RWPE1 (cell line): ENCODE measurements around the gene CAVIN3.
"Not testable (repeated sequence)": the region's sequence is repeated elsewhere in the genome, so short reads cannot be mapped to it uniquely, and the experiment has no call there.

ENCODE experiments used
- CTCF ChIA-PET: fragments of 350-600 bp; sonication (Branson Sonifier 250); formaldehyde crosslinking; extraction: SDS; loops from one replicate; lab custom pipeline; 2021; lab: Yijun Ruan, JAX
- POLR2A ChIA-PET: fragments of 400-600 bp; formaldehyde crosslinking; extraction: SDS; loops from one replicate; lab custom pipeline; 2020; ENCODE audit warnings: antibody characterized with exemption; ENCODE audit not compliant: low non-redundant PET; lab: Yijun Ruan, JAX
- DNase-seq: peaks from one replicate; pipeline ENCODE4 v3.0.0; 2012; ENCODE audit warnings: low spot score
- H3K27ac ChIP-seq: fragments of 450-650 bp; 2 replicates; pipeline ENCODE4 v1.5.1; 2017
- TF ChIP-seq, protein P1 (sequence below): fragments of 450-650 bp; conservative IDR thresholded peaks from 2 replicates; pipeline ENCODE4 v1.5.1; 2017; ENCODE audit warnings: low read depth, mild to moderate bottlenecking

Gene CAVIN3

DNA sequence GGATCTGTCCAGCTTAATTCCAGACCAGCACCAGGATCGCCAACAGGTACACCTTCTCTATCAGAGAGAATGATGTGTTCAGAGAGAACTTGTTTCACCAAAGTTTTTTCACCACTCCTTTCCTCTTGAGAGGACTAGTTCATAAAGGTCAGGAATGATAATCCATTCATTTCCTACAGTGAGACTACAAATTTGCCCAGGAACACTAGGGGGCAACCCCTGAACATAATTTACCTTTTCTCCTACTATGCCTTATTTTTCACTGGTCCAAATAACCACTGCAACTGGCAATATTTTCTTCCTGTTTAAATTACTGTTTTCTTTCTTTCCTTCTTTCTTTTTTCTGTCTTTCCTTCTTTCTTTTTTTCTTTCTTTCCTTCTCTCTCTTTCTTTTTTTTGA lies 22.5 kb downstream of the CAVIN3 start:
- ChIA-PET CTCF (interaction anchor here (0.6 to 2.1 kb wide), 8 partner anchors 19 to 1893 kb away, joined by 3 to 8 read pairs (median 4); no protein-coding TSS in a partner anchor), POLR2A (no interaction called here)
- no peak overlapping the region for H3K27ac ChIP-seq
- peak; percentile 41 for DNase-seq
- TF ChIP-seq, protein P1, sequence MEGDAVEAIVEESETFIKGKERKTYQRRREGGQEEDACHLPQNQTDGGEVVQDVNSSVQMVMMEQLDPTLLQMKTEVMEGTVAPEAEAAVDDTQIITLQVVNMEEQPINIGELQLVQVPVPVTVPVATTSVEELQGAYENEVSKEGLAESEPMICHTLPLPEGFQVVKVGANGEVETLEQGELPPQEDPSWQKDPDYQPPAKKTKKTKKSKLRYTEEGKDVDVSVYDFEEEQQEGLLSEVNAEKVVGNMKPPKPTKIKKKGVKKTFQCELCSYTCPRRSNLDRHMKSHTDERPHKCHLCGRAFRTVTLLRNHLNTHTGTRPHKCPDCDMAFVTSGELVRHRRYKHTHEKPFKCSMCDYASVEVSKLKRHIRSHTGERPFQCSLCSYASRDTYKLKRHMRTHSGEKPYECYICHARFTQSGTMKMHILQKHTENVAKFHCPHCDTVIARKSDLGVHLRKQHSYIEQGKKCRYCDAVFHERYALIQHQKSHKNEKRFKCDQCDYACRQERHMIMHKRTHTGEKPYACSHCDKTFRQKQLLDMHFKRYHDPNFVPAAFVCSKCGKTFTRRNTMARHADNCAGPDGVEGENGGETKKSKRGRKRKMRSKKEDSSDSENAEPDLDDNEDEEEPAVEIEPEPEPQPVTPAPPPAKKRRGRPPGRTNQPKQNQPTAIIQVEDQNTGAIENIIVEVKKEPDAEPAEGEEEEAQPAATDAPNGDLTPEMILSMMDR, result peak; percentile 21

DNA sequence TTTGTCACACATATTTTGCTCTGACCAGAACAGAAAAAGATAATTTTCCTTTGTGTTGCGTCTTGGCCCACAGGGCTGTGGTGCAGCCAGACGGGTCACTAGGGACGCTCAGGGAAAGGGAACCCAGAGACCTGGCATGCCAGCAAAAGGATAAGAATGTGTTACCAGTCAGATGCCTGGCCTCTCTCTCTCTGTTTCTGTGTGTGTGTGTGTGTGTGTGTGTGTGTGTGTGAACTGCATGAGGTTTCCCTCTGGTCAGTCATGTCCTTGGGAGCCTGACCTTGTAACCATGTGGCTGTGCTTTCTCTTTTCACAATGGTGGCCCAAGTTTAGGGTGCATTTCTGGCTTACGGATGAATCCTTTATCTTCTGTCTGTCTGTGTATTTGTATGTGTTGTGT lies 35.3 kb downstream of the CAVIN3 start:
- no peak for DNase-seq
- CTCF ChIA-PET, result no interaction called here
- TF ChIP-seq, protein P1, result no peak
- POLR2A ChIA-PET, result no interaction called here
- no peak overlapping the region for H3K27ac ChIP-seq

DNA sequence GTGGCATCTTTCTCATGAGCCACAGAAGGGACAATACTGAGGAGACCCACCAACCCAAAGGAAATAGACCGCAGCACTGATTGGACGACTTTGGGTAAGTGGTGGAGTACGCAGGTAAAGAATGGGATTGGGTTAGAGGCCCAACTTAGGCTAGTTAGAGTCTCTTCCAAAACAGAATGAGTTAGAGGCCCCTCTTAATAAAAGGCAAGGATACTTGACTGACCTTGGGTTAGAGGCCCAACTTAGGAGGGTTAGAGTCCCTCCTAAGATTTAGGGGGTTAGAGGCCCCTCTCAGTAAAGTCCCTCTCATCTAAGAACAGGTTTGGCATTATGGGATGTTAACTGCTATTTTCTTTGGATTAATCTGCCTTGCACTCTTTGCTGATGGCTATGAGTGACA lies 36.1 kb downstream of the CAVIN3 start:
- TF ChIP-seq, protein P1, result no peak
- DNase-seq, result no peak
- CTCF ChIA-PET, result no interaction called here
- no peak overlapping the region for H3K27ac ChIP-seq
- POLR2A ChIA-PET, result no interaction called here

DNA sequence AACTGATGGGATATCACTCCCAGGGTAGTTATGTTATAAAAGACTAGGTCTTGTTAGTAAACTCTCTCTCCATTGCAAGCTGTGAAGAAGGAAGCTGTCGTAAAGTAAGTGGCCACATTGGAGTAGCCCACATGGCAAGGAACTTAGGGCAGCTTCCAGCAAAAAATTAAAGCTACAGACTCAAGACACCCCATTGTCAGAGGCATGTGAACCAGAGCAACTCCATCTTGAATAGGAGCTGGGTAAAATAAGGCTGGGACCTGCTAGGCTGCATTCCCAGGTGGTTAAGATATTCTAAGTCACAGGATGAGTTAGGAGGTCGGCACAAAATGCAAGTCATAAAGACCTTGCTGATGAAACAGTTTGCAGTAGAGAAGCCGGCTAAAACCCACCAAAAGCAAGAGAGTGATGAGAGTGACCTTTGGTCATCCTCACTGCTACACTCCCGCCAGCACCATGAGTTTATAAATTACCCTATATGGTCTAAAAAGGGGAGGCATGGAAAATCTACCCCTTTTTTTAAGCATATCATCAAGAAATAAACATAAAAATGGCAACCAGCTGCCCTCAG lies 36.8 kb downstream of the CAVIN3 start:
- H3K27ac ChIP-seq, result no peak overlapping the region
- TF ChIP-seq, protein P1, result no peak
- DNase-seq, result no peak
- CTCF ChIA-PET, result interaction anchor here (1.6 kb wide), 1 partner anchor 32 kb away, joined by 4 read pairs; no protein-coding TSS in a partner anchor
- POLR2A ChIA-PET, result no interaction called here

DNA sequence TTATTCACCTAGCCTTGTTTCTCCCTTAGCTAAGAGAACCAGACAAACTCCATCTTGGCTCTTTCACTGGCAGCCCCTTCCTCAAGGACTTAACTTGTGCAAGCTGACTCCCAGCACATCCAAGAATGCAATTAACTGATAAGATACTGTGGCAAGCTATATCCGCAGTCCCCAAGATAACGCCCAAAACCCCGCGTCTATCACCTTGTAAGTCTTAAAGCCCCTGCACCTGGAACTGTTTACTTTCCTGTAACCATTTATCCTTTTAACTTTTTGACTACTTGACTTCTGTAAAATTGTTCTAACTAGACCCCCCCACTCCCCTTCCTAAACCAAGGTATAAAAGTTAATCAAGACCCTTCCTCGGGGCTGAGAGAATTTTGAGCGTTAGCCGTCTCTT lies 39.5 kb downstream of the CAVIN3 start:
- POLR2A ChIA-PET, DNase-seq, H3K27ac ChIP-seq, CTCF ChIA-PET: not testable (repeated sequence)

DNA sequence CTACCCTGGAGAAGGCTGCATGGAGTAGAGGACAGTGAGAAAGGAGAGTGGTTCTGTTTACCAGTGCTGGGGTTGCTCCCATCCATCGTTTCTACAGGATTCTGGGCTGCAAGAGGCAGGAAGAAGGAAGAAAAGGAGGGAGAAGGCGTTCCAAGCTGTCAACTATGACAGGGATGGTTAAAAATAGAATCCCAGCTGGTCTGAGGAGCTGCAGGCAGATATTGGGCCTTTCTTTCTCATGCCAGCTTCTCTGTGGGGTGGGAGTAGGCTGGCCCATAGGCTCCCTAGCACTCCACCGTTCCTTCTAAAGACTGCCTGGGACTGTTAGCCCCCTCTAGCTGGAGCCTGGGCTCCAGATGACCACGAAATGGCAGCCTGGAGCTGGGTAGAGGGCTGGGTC lies 47.1 kb downstream of the CAVIN3 start:
- POLR2A ChIA-PET, result no interaction called here
- CTCF ChIA-PET, result no interaction called here
- no peak for DNase-seq
- TF ChIP-seq, protein P1, result no peak
- no peak overlapping the region for H3K27ac ChIP-seq

DNA sequence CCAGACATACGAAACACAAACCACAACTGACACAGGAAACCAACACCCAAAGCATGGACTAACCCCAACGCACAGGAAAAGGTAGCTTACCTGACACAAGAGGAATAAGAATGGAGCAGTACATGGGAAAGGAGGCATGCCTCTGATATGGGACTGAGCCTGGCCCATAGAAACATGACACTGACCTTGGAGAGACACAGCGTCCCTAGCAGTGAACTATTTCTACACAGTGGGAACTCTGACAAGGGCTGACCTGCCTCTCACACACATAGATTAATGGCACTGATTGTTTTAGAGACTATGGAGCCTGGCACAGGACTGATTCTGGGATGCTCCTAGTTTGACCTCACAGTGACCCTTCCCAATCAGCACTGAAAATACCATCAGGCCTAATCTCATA lies 48.7 kb downstream of the CAVIN3 start:
- CTCF ChIA-PET, result no interaction called here
- no peak overlapping the region for H3K27ac ChIP-seq
- POLR2A ChIA-PET, result no interaction called here
- no peak for DNase-seq
- TF ChIP-seq, protein P1, result no peak
